ENCODE data around the gene VSTM2L. TPM values are rescaled to one million over a fixed set of nuclear protein-coding genes. Genes with fewer than 3 reads are reported as not detected.

The VSTM2L gene
- total and polyA plus RNA-seq, 2 of the 13 experiments (the other 11 are each of a cell fraction or from before 2014, with no cell fraction given), result not detected

DNA sequence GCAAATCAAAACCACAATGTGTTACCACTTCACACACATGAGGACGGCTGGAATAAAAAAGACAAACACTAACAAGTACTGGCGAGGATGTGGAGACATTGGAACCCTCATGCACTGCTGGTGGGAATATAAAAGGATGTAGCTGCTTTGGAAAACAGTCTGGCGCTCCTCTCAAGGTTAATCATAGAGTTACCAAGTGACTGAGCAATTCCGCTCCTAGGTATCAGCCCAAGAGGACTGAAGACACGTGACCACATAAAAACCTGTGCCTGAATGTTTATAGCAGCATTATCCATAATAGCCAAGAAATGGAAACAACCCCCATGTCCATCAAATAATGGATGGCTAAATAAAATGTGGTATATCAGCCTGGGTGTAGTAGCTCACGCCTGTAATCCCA is 45.0 kb downstream of the VSTM2L start (continued):
- no peak for TF ChIP-seq PLRG1 (conservative IDR thresholded peaks at IDR 0.05)
- no peak for TF ChIP-seq ZNF333 (CRISPR knock-in tag; IDR thresholded peaks at IDR 0.05; ENCODE audit: borderline replicate concordance)
- TF ChIP-seq, protein P1, sequence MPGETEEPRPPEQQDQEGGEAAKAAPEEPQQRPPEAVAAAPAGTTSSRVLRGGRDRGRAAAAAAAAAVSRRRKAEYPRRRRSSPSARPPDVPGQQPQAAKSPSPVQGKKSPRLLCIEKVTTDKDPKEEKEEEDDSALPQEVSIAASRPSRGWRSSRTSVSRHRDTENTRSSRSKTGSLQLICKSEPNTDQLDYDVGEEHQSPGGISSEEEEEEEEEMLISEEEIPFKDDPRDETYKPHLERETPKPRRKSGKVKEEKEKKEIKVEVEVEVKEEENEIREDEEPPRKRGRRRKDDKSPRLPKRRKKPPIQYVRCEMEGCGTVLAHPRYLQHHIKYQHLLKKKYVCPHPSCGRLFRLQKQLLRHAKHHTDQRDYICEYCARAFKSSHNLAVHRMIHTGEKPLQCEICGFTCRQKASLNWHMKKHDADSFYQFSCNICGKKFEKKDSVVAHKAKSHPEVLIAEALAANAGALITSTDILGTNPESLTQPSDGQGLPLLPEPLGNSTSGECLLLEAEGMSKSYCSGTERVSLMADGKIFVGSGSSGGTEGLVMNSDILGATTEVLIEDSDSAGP (CRISPR knock-in tag; IDR thresholded peaks at IDR 0.05; ENCODE audit: borderline replicate concordance), result no peak
- TF ChIP-seq LCORL (IDR thresholded peaks at IDR 0.05), result no peak
- no peak for TF ChIP-seq LCORL (CRISPR knock-in tag; IDR thresholded peaks at IDR 0.05)
- TF ChIP-seq ZNF619 (CRISPR knock-in tag; IDR thresholded peaks at IDR 0.05), result no peak
- no peak for TF ChIP-seq ZBTB7A (CRISPR knock-in tag; IDR thresholded peaks at IDR 0.05)

DNA sequence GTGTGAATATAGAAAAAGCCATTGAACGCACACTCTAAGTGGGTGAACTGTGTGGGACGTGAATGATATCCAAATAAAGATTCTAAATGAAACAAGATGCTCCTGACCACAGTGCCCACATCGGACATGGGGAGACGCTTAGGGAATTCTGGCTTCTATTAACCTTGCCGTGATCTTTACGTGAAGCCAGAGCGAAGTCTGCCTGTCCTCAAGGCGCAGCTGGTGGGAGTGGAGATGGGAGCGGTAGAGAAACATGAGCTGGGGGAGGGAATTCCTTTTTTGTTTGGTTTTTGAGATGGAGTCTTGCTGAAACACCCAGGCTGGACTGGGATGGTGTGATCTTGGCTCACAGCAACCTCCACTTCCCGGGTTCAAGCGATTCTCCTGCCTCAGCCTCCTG is 46.0 kb downstream of the VSTM2L start:
- Histone ChIP-seq H3K27me3 (ENCODE audit: control insufficient read depth in 1 of 2, insufficient read depth in 2 of 2, low read length in 2 of 2) (peaks cover 1 to 8% of the 10 kb centered on the region in 2 experiments; a peak in 1 of 5 replicates), H3K4me1 (ENCODE audit: insufficient read depth, low read length) (peaks cover 16% of the 10 kb centered on the region), H3K79me2 (ENCODE audit: insufficient read depth, low read length) (no peaks in the 10 kb centered on the region), H3K9me3 (ENCODE audit: low read length) (no peaks in the 10 kb centered on the region), H3K27ac (ENCODE audit: extremely low read length, insufficient read depth, low read length) (no peak overlapping the region), H3K4me3 (replicated peaks in 1 of 3; ENCODE audit: insufficient read depth in 1 of 3, low read depth in 2 of 3, low read length in 3 of 3) (no peak overlapping the region), H2AFZ (ENCODE audit: low read length) (no peak overlapping the region), H4K20me1 (ENCODE audit: insufficient read depth, low read length) (no peaks in the 10 kb centered on the region), H3K36me3 (replicated peaks in 1 of 2; ENCODE audit: control insufficient read depth in 1 of 2, insufficient read depth in 2 of 2, low read length in 2 of 2) (no peaks in the 10 kb centered on the region), H3K4me2 (ENCODE audit: low read depth, low read length) (no peak overlapping the region), H3K9ac (ENCODE audit: insufficient read depth, low read depth, low read length) (no peak overlapping the region)
- in situ Hi-C loops (cut with HindIII; ENCODE audit: extremely low pct_ligation_motif_present, low pct_unique_long_range_greater_than_20kb) (no loop called here), intact Hi-C loops (cut with micrococcal nuclease; ENCODE audit: unreplicated experiment) (no loop called here)
- ChIA-PET POLR2A (no interaction called here), CTCF (ENCODE audit: low intra/inter-chr PET ratio, low total read pairs) (no interaction called here)
- DNase-seq (ENCODE audit: low spot score), result no peak
- WGBS (ENCODE audit: low lambda C conversion rate), result 72% methylated on average over 11 of the region's 11 CpGs
- BruUV-seq (replicated peaks), result no TSS peak
- FAIRE-seq, result no peak
- no peak for ATAC-seq
- TF ChIP-seq HNRNPUL1 (IDR thresholded peaks at IDR 0.05; ENCODE audit: low read depth, low read length) (no peak), ZNF124 (CRISPR knock-in tag; IDR thresholded peaks at IDR 0.05) (no peak), ZBTB3 (CRISPR knock-in tag; IDR thresholded peaks at IDR 0.05; ENCODE audit: borderline replicate concordance, low read depth) (no peak), ONECUT2 (CRISPR knock-in tag; IDR thresholded peaks at IDR 0.05) (no peak), ZSCAN12 (CRISPR knock-in tag; IDR thresholded peaks at IDR 0.05) (no peak), ZNF383 (CRISPR knock-in tag; IDR thresholded peaks at IDR 0.05; ENCODE audit: borderline replicate concordance) (no peak)
- TF ChIP-seq, protein P2, sequence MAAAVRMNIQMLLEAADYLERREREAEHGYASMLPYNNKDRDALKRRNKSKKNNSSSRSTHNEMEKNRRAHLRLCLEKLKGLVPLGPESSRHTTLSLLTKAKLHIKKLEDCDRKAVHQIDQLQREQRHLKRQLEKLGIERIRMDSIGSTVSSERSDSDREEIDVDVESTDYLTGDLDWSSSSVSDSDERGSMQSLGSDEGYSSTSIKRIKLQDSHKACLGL (CRISPR knock-in tag; IDR thresholded peaks at IDR 0.05), result no peak
- TF ChIP-seq, protein P3, sequence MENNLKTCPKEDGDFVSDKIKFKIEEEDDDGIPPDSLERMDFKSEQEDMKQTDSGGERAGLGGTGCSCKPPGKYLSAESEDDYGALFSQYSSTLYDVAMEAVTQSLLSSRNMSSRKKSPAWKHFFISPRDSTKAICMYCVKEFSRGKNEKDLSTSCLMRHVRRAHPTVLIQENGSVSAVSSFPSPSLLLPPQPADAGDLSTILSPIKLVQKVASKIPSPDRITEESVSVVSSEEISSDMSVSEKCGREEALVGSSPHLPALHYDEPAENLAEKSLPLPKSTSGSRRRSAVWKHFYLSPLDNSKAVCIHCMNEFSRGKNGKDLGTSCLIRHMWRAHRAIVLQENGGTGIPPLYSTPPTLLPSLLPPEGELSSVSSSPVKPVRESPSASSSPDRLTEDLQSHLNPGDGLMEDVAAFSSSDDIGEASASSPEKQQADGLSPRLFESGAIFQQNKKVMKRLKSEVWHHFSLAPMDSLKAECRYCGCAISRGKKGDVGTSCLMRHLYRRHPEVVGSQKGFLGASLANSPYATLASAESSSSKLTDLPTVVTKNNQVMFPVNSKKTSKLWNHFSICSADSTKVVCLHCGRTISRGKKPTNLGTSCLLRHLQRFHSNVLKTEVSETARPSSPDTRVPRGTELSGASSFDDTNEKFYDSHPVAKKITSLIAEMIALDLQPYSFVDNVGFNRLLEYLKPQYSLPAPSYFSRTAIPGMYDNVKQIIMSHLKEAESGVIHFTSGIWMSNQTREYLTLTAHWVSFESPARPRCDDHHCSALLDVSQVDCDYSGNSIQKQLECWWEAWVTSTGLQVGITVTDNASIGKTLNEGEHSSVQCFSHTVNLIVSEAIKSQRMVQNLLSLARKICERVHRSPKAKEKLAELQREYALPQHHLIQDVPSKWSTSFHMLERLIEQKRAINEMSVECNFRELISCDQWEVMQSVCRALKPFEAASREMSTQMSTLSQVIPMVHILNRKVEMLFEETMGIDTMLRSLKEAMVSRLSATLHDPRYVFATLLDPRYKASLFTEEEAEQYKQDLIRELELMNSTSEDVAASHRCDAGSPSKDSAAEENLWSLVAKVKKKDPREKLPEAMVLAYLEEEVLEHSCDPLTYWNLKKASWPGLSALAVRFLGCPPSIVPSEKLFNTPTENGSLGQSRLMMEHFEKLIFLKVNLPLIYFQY (CRISPR knock-in tag; IDR thresholded peaks at IDR 0.05; ENCODE audit: borderline replicate concordance), result no peak
- TF ChIP-seq, protein P4, sequence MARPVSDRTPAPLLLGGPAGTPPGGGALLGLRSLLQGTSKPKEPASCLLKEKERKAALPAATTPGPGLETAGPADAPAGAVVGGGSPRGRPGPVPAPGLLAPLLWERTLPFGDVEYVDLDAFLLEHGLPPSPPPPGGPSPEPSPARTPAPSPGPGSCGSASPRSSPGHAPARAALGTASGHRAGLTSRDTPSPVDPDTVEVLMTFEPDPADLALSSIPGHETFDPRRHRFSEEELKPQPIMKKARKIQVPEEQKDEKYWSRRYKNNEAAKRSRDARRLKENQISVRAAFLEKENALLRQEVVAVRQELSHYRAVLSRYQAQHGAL (CRISPR knock-in tag; IDR thresholded peaks at IDR 0.05; ENCODE audit: not compliant biosample characterization), result no peak
- TF ChIP-seq, protein P5, sequence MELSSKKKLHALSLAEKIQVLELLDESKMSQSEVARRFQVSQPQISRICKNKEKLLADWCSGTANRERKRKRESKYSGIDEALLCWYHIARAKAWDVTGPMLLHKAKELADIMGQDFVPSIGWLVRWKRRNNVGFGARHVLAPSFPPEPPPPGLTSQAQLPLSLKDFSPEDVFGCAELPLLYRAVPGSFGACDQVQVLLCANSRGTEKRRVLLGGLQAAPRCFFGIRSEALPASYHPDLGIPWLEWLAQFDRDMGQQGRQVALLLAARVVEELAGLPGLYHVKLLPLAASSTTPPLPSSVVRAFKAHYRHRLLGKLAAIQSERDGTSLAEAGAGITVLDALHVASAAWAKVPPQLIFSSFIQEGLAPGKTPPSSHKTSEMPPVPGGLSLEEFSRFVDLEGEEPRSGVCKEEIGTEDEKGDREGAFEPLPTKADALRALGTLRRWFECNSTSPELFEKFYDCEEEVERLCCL (CRISPR knock-in tag; IDR thresholded peaks at IDR 0.05; ENCODE audit: borderline replicate concordance), result no peak

Data from HepG2 (cell line).